ENCODE data around the gene CDK4.
"Not testable (repeated sequence)": the region's sequence is repeated elsewhere in the genome, so short reads cannot be mapped to it uniquely, and the experiment has no call there.

CDK4 gene

GRCh38 chr12:57722716-57723629, 29.1 kb downstream of the CDK4 start:
- no peak for DNase-seq

GRCh38 chr12:57721846-57722608, 30.1 kb downstream of the CDK4 start:
- DNase-seq = not testable (repeated sequence)

GRCh38 chr12:57720606-57721595, 31.2 kb downstream of the CDK4 start:
- DNase-seq = no peak

GRCh38 chr12:57719777-57720605, 32.1 kb downstream of the CDK4 start:
- no peak for DNase-seq

- no peak for DNase-seq
Measured at GRCh38 chr12:57718641-57719528, 33.2 kb downstream of the CDK4 start.

GRCh38 chr12:57717846-57718640, 34.1 kb downstream of the CDK4 start:
- DNase-seq = no peak

GRCh38 chr12:57717131-57717530, 35.0 kb downstream of the CDK4 start:
- DNase-seq = no peak

- DNase-seq = no peak
Measured at GRCh38 chr12:57716305-57716704, 35.8 kb downstream of the CDK4 start.

- DNase-seq = no peak
Measured at GRCh38 chr12:57715786-57716185, 36.3 kb downstream of the CDK4 start.

- not testable (repeated sequence) for DNase-seq
Measured at GRCh38 chr12:57715036-57715748, 36.9 kb downstream of the CDK4 start.

GRCh38 chr12:57713209-57713608, 38.9 kb downstream of the CDK4 start:
- no peak for DNase-seq

- no peak for DNase-seq
Measured at GRCh38 chr12:57712701-57713100, 39.4 kb downstream of the CDK4 start.

- DNase-seq = no peak
Measured at GRCh38 chr12:57708296-57708695, 43.8 kb downstream of the CDK4 start.

- DNase-seq = no peak
Measured at GRCh38 chr12:57707250-57707649, 44.9 kb downstream of the CDK4 start.

- DNase-seq = no peak
Measured at GRCh38 chr12:57700317-57700716, 51.8 kb downstream of the CDK4 start.

- no peak for DNase-seq
Measured at GRCh38 chr12:57698414-57698813, 53.7 kb downstream of the CDK4 start.

Data from AML-193 (cell line).